Natural killer cell (primary cell): ENCODE measurements around the gene PRSS53. TPM values are rescaled to one million over a fixed set of nuclear protein-coding genes. Genes with fewer than 3 reads are reported as not detected.
A peak's percentile ranks its signal among the peaks of the same experiment; 100 is the strongest.

Experiments
- ATAC-seq, 3 donors: fragments of 150-1000 bp in 2 of 3; fragments of 200-7000 bp in 1 of 3; cut with Tn5 transposase; 1 replicate in 1 of 3; 2 replicates in 2 of 3; pipeline ENCODE4 v1.10.0; 2021; ENCODE audit warnings: mild to moderate bottlenecking in 2 of 3, moderate library complexity in 2 of 3
- DNase-seq, 2 donors: peaks; one replicate each; pipeline versions ENCODE4 v3.0.0 to v3.0.0-alpha.2; 2013 to 2021; ENCODE audit warnings: mixed read lengths in 1 of 2
- H3K27ac ChIP-seq: one replicate; pipeline ENCODE4 v1.5.1; 2013; ENCODE audit warnings: mild to moderate bottlenecking, low read length
- H3K27me3 ChIP-seq: one replicate; pipeline ENCODE4 v1.6.1; 2013; ENCODE audit warnings: low read length; ENCODE audit not compliant: control insufficient read depth, insufficient read depth
- H3K36me3 ChIP-seq: one replicate; pipeline ENCODE4 v1.6.1; 2013; ENCODE audit warnings: low read length; ENCODE audit not compliant: control insufficient read depth, insufficient read depth
- H3K4me1 ChIP-seq: one replicate; pipeline ENCODE4 v1.6.1; 2013; ENCODE audit warnings: low read length; ENCODE audit not compliant: control insufficient read depth, insufficient read depth
- H3K4me3 ChIP-seq: one replicate; pipeline ENCODE4 v1.5.1; 2013; ENCODE audit warnings: low read length
- H3K9me3 ChIP-seq: one replicate; pipeline ENCODE4 v1.6.1; 2013; ENCODE audit warnings: low read length; ENCODE audit not compliant: control insufficient read depth, insufficient read depth
- H3K27ac Mint-ChIP-seq, 2 donors: one replicate each; pipeline ENCODE4 v1.8.0; 2022; ENCODE audit warnings: mild to moderate bottlenecking in 2 of 2, mixed read lengths in 2 of 2, moderate library complexity in 1 of 2
- H3K27me3 Mint-ChIP-seq, 2 donors: one replicate each; pipeline ENCODE4 v1.8.0; 2022; ENCODE audit warnings: low read depth in 2 of 2, mixed read lengths in 2 of 2
- H3K36me3 Mint-ChIP-seq: one replicate; pipeline ENCODE4 v1.8.0; 2022; ENCODE audit warnings: mixed read lengths
- H3K4me1 Mint-ChIP-seq, 2 donors: one replicate each; pipeline ENCODE4 v1.8.0; 2022; ENCODE audit warnings: mixed read lengths in 2 of 2
- H3K4me3 Mint-ChIP-seq: one replicate; pipeline ENCODE4 v1.8.0; 2022; ENCODE audit warnings: mild to moderate bottlenecking, moderate library complexity, mixed read lengths
- H3K9me3 Mint-ChIP-seq, 2 donors: one replicate each; pipeline ENCODE4 v1.8.0; 2022; ENCODE audit warnings: mixed read lengths in 2 of 2
- WGBS: methylation state at CpG from one replicate; pipeline ENCODE4 v1.1.7; 2013; ENCODE audit warnings: missing lambda C conversion rate; ENCODE audit not compliant: insufficient coverage; 5-methylcytosine and 5-hydroxymethylcytosine counted together
- intact Hi-C: fragments of 100-400 bp; cut with micrococcal nuclease; formaldehyde crosslinking; loops from one replicate; pipeline ENCODE4 v1.14.2; 2022
- total RNA-seq, 4 donors: library from RNA; stranded (reverse); fragments of 120-200 nt in 1 of 4; gene quantifications; one replicate each; pipeline versions ENCODE4 v1.2.3 to v1.2.4, GENCODE V29; 2013 to 2022
- TF ChIP-seq, protein P1 (sequence below): fragments of 200-600 bp; IDR thresholded peaks from one replicate; pipeline ENCODE4 v1.8.0; 2022; ENCODE audit warnings: antibody characterized with exemption

The PRSS53 gene
- total RNA-seq, 3 donors from 2014 or later (not counting 1 experiment from before 2014, with no cell fraction given) = 4.3 to 7.4 (median 5.1) TPM

DNA sequence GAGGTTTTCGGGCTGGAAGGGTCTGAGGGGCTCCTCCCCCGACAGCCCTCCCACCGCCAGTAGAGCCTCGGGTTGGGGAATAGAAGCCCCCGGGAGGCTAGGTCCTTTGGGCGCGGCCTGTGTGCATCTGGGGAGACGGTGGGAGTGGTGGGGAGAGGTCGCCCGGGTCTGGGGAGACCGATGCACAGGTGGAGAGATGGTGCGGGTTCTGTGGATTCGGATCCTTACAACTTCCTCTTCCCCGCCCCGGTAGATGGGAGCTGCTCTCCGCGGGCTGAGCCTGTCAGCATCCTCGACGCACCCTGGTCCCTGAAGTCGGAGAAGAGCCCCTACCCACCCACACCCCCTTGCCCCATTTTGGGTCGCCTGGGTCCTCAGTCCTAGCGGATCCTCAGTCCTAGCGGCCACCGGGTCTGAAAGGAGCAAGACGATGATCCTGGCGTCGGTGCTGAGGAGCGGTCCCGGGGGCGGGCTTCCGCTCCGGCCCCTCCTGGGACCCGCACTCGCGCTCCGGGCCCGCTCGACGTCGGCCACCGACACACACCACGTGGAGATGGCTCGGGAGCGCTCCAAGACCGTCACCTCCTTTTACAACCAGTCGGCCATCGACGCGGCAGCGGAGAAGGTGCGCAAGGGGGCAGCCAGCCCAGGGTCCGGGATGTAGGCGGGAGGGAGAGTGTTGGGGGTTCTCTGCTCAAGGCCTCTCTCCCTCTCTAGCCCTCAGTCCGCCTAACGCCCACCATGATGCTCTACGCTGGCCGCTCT is 20.2 kb upstream of the PRSS53 start:
- H3K9me3 ChIP-seq = no peaks in the 10 kb centered on the region
- intact Hi-C loops = loop anchor here (5.0 kb wide), 1 partner anchor 33 kb away; no protein-coding TSS in a partner anchor
- H3K27me3 ChIP-seq = no peaks in the 10 kb centered on the region
- TF ChIP-seq, protein P1, sequence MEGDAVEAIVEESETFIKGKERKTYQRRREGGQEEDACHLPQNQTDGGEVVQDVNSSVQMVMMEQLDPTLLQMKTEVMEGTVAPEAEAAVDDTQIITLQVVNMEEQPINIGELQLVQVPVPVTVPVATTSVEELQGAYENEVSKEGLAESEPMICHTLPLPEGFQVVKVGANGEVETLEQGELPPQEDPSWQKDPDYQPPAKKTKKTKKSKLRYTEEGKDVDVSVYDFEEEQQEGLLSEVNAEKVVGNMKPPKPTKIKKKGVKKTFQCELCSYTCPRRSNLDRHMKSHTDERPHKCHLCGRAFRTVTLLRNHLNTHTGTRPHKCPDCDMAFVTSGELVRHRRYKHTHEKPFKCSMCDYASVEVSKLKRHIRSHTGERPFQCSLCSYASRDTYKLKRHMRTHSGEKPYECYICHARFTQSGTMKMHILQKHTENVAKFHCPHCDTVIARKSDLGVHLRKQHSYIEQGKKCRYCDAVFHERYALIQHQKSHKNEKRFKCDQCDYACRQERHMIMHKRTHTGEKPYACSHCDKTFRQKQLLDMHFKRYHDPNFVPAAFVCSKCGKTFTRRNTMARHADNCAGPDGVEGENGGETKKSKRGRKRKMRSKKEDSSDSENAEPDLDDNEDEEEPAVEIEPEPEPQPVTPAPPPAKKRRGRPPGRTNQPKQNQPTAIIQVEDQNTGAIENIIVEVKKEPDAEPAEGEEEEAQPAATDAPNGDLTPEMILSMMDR = no peak
- H3K9me3 Mint-ChIP-seq = no peaks in the 10 kb centered on the region
- ATAC-seq (no peak), DNase-seq (no peak)
- peak overlapping the region in 1 of 2 donors; percentile 36 for H3K27ac Mint-ChIP-seq
- no peaks in the 10 kb centered on the region for H3K27me3 Mint-ChIP-seq
- H3K4me1 ChIP-seq = peaks cover 28% of the 10 kb centered on the region
- H3K27ac ChIP-seq = no peak overlapping the region
- H3K36me3 ChIP-seq = peaks cover 23% of the 10 kb centered on the region
- 57% methylated on average over 57 of the region's 57 CpGs for WGBS
- peaks cover 19 to 29% of the 10 kb centered on the region in 2 donors for H3K4me1 Mint-ChIP-seq
- H3K4me3 ChIP-seq = peak overlapping the region; percentile 45
- no peaks in the 10 kb centered on the region for H3K36me3 Mint-ChIP-seq
- peak overlapping the region; percentile 85 for H3K4me3 Mint-ChIP-seq

DNA sequence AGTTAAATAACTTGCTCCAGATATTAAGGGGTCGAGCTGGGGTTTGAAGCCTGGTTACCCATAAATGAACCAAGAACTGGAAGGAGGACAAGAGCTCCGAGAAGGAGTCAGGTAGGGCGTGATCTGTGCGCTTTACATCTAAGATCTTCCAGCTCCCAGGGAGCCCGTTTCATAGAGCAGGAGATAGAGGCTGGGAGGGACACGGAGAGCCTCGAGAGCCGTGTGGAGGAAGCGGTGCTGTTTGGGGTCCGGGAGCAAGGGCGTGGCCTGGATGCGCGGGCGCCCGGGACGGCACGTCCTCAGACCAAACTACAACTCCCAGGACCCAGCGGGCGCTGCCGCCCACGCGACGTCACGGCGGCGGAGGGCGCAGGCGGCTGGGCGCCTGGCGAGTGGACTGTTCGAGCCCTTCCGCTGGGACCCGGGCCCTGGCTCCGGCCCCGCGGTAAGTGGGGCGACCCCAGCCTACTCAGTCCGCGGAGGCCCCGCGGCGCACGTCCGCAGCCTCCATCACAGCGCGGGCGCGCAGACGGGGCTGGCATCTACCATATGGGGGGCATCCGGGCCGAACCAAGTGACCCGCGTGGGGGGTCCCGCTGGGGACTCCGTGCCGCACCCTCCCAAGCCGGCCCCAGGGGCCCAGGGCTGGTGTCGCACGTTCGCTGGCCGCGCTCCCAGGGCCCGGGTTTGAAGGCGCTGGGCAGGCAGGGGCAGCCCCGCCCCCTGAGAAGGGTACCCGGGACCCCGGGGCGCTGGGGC is 19.5 kb upstream of the PRSS53 start, which contains the start of gene BCKDK:
Gene BCKDK, plus strand, starts transcription at position 352 of the 759 bp plus-strand sequence. CDS start 838 bp downstream, outside the sequence.
- peak; percentile 47 to 74 for DNase-seq
- TF ChIP-seq, protein P1 = no peak
- intact Hi-C loops = loop anchor here (5.0 kb wide), 1 partner anchor 34 kb away; no protein-coding TSS in a partner anchor
- 4% methylated on average over 68 of the region's 68 CpGs for WGBS
- H3K4me3 ChIP-seq = peak within 1 kb of the TSS; percentile 45
- no peaks in the 10 kb centered on the region for H3K9me3 Mint-ChIP-seq
- peak within 1 kb of the TSS; percentile 89 for H3K4me3 Mint-ChIP-seq
- H3K27me3 Mint-ChIP-seq = no peaks in the 10 kb centered on the region
- peak; percentile 67 to 70 (median 69) for ATAC-seq
- H3K4me1 Mint-ChIP-seq = peaks cover 19 to 25% of the 10 kb centered on the region in 2 donors
- peaks cover 28% of the 10 kb centered on the region for H3K4me1 ChIP-seq
- H3K27ac Mint-ChIP-seq = peak within 1 kb of the TSS; percentile 64 to 76
- H3K9me3 ChIP-seq = no peaks in the 10 kb centered on the region
- H3K27ac ChIP-seq = peak within 1 kb of the TSS; percentile 26
- no peaks in the 10 kb centered on the region for H3K36me3 Mint-ChIP-seq
- peaks cover 23% of the 10 kb centered on the region for H3K36me3 ChIP-seq
- no peaks in the 10 kb centered on the region for H3K27me3 ChIP-seq

DNA sequence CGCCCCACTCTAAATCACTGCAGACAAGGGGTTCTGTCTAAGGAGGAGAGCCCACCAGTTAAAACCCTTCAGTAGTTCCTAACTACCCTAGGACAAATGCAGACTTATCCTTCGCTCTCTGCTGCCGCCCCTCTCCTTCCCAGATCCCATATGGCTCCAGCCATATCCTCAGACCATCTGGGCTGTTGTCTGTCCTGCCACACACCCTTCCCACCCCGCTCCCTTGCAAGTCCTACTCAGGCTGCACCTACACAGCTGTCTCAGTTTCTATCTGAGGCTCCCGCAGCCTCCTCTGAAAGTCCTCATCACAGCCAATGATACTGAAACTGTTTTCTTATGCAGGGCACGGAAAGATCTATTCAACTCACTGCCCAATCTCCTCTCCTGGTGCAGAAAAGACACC is 18.7 kb upstream of the PRSS53 start:
- 83% methylated on average over 6 of the region's 6 CpGs for WGBS
- Mint-ChIP-seq H3K4me3 (peak overlapping the region; percentile 89), H3K9me3 (no peaks in the 10 kb centered on the region), H3K4me1 (peaks cover 19 to 25% of the 10 kb centered on the region in 2 donors), H3K36me3 (no peaks in the 10 kb centered on the region), H3K27me3 (no peaks in the 10 kb centered on the region), H3K27ac (peak overlapping the region; percentile 64 to 76)
- ATAC-seq (no peak), DNase-seq (no peak)
- H3K9me3 ChIP-seq = no peaks in the 10 kb centered on the region
- no peak overlapping the region for H3K27ac ChIP-seq
- no peak overlapping the region for H3K4me3 ChIP-seq
- H3K36me3 ChIP-seq = peaks cover 23% of the 10 kb centered on the region
- TF ChIP-seq, protein P1 = no peak
- intact Hi-C loops = loop anchor here (5.0 kb wide), 1 partner anchor 35 kb away; no protein-coding TSS in a partner anchor
- peaks cover 21% of the 10 kb centered on the region for H3K4me1 ChIP-seq
- H3K27me3 ChIP-seq = no peaks in the 10 kb centered on the region
